ENCODE data around the gene FCHO1. TPM values are rescaled to one million over a fixed set of nuclear protein-coding genes. Genes with fewer than 3 reads are reported as not detected.
A peak's percentile ranks its signal among the peaks of the same experiment; 100 is the strongest.

Gene FCHO1
- total and polyA plus RNA-seq, 12 donors = 0.91 to 7.1 (median 2.9) TPM

DNA sequence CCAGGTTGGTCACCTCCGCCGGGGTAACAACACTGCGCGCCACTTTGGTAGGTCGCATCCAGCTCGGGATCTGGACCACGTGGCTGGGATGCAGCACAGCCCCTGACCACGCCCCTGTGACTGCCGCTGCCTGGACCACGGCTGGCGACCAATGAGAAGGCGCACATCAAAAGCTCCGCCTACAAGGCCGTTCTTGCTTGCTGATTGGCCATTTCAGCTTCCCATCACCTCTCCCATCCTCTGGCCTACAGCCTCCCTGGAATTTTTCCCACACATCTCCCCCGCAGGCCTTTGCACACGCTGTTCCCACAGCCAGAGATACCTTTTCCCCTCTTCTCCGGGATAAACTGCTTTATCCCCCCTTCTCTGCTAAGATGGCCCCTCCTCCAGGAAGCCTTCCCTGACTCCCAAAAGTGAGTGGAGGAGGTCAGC lies 44.5 kb upstream of the FCHO1 start:
- peak in 2 of 7 donors; percentile 23 to 68 for DNase-seq
- no peaks in the 10 kb centered on the region for H3K4me1 ChIP-seq (replicated peaks in 1 of 2)
- TF ChIP-seq, protein P1, sequence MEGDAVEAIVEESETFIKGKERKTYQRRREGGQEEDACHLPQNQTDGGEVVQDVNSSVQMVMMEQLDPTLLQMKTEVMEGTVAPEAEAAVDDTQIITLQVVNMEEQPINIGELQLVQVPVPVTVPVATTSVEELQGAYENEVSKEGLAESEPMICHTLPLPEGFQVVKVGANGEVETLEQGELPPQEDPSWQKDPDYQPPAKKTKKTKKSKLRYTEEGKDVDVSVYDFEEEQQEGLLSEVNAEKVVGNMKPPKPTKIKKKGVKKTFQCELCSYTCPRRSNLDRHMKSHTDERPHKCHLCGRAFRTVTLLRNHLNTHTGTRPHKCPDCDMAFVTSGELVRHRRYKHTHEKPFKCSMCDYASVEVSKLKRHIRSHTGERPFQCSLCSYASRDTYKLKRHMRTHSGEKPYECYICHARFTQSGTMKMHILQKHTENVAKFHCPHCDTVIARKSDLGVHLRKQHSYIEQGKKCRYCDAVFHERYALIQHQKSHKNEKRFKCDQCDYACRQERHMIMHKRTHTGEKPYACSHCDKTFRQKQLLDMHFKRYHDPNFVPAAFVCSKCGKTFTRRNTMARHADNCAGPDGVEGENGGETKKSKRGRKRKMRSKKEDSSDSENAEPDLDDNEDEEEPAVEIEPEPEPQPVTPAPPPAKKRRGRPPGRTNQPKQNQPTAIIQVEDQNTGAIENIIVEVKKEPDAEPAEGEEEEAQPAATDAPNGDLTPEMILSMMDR (IDR thresholded peaks at IDR 0.05) = no peak
- intact Hi-C loops (cut with DNase I) = loop anchor here in 1 of 2 donors (5.0 kb wide), 1 partner anchor 56 kb away; no protein-coding TSS in a partner anchor
- H3K36me3 ChIP-seq (replicated peaks in 1 of 2) = no peaks in the 10 kb centered on the region
- no peaks in the 10 kb centered on the region for H3K9me3 ChIP-seq (replicated peaks in 1 of 3)
- H3K4me3 ChIP-seq = no peak overlapping the region
- H3K27ac ChIP-seq = no peak overlapping the region
- no peaks in the 10 kb centered on the region for H3K27me3 ChIP-seq
- WGBS, 4 donors = 23 to 42% (median 25%) methylated on average over 14 to 17 of the region's 17 CpGs

DNA sequence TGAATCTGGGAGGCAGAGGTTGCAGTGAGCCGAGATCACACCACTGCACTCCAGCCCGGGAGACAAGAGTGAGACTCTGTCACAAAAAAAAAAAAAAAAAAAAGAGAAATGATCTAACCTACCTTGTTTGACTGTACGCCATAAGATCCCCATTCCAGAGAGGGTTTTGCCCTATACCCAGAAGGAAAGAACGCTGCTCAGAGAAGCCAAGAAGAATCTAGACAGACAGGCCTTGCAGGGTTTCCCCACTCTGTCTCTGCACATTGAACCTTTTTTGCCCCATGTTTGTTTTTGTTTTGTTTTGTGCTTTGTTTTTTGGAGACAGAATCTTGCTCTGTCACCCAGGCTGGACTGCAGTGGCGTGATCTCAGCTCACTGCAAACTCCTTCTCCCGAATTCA lies 39.4 kb upstream of the FCHO1 start:
- intact Hi-C loops (cut with DNase I) = no loop called here
- Histone ChIP-seq H3K27ac (no peak overlapping the region), H3K4me1 (replicated peaks in 1 of 2) (no peaks in the 10 kb centered on the region), H3K4me3 (no peak overlapping the region), H3K9me3 (replicated peaks in 1 of 3) (no peaks in the 10 kb centered on the region), H3K36me3 (replicated peaks in 1 of 2) (no peaks in the 10 kb centered on the region), H3K27me3 (no peaks in the 10 kb centered on the region)
- no peak for DNase-seq
- TF ChIP-seq, protein P1 (IDR thresholded peaks at IDR 0.05) = no peak
- TF ChIP-seq POLR2A (IDR thresholded peaks at IDR 0.05) = no peak
- 66 to 75% (median 68%) methylated on average over 6 of the region's 6 CpGs for WGBS, 4 donors

DNA sequence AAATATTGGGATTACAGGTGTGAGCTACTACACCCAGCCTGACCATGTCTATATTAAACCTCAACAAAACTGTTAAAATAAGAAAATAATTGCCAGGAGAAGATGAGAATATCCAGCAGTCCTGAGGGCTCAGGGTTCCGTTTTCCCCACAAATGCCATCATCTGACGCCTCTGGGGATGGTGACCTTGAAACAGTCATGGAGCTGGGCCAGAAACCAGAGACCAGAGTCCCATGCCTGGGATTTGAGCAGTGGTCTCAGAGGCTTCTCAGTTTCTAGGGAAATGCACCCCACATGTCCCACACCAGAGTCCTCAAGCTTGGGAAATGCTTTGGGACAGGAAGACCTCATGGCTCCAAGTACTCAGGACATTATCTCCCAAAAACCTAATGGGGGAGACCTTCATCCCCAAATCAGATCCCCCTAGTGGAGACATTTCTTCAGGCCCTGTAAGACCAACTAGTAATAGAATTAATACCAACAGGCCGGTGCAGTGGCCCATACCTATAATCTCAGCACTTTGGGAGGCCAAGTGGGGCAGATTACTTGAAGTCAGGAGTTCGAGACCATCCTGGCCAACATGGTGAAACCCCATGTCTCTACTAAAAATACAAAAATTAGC lies 34.9 kb upstream of the FCHO1 start:
- peaks cover 21 to 24% of the 10 kb centered on the region in 2 donors for H3K4me1 ChIP-seq (replicated peaks in 1 of 2)
- H3K9me3 ChIP-seq (replicated peaks in 1 of 3) = no peaks in the 10 kb centered on the region
- H3K27me3 ChIP-seq = no peaks in the 10 kb centered on the region
- DNase-seq = no peak
- intact Hi-C loops (cut with DNase I) = no loop called here
- TF ChIP-seq, protein P1 (IDR thresholded peaks at IDR 0.05) = peak in 1 of 6 experiments; percentile 10
- TF ChIP-seq POLR2A (IDR thresholded peaks at IDR 0.05) = no peak
- WGBS, 4 donors = 16 to 61% (median 60%) methylated on average over 2 to 4 of the region's 4 CpGs
- peak overlapping the region in 1 of 5 donors; percentile 32 for H3K27ac ChIP-seq
- H3K36me3 ChIP-seq (replicated peaks in 1 of 2) = peaks cover 0 to under 1% of the 10 kb centered on the region in 2 donors
- H3K4me3 ChIP-seq = no peak overlapping the region

DNA sequence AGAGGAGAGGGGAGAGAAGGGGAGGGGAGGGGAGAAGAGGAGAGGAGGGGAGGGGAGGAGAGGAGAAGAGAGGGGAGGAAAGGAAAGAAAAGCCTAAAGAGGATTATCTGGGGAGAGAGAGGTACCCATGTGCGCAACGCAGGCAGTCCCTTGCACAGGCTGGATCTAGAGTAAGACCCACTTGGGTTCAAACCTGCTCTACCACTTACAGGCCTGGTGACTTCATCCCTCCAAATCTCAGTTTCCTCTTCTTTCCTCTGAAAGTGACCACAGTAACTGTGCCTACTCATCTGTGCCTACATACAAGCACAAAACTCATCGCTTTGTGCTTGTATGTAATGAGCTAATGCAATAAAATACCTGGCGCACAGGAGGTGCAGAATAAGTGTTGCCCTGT lies 32.7 kb upstream of the FCHO1 start:
- no peak for DNase-seq
- peaks cover 22 to 27% of the 10 kb centered on the region in 2 donors for H3K4me1 ChIP-seq (replicated peaks in 1 of 2)
- no peaks in the 10 kb centered on the region for H3K27me3 ChIP-seq
- intact Hi-C loops (cut with DNase I) = no loop called here
- H3K9me3 ChIP-seq (replicated peaks in 1 of 3) = no peaks in the 10 kb centered on the region
- TF ChIP-seq, protein P1 (IDR thresholded peaks at IDR 0.05) = no peak
- no peak for TF ChIP-seq POLR2A (IDR thresholded peaks at IDR 0.05)
- H3K27ac ChIP-seq = peak overlapping the region in 1 of 5 donors; percentile 47
- H3K36me3 ChIP-seq (replicated peaks in 1 of 2) = peaks cover 0 to 6% of the 10 kb centered on the region in 2 donors
- no peak overlapping the region for H3K4me3 ChIP-seq
- 81 to 90% (median 86%) methylated on average over 4 of the region's 4 CpGs for WGBS, 4 donors
